H9 (cell line): ENCODE data around the gene KAZN. TPM values are rescaled to one million over a fixed set of nuclear protein-coding genes. Genes with fewer than 3 reads are reported as not detected.

Experiments
- DNase-seq: peaks from one replicate; pipeline ENCODE4 v3.0.0-alpha.2; 2017
- H2AFZ ChIP-seq: one replicate; pipeline ENCODE4 v1.6.1; 2013; ENCODE audit warnings: mild to moderate bottlenecking, low read length, control low read depth, moderate library complexity
- H2AK5ac ChIP-seq: 2 replicates; pipeline ENCODE4 v1.6.1; 2013; ENCODE audit warnings: low read length, control low read depth, mixed read lengths; ENCODE audit not compliant: insufficient read length
- H2BK120ac ChIP-seq: one replicate; pipeline ENCODE4 v1.6.1; 2013; ENCODE audit warnings: low read depth, mild to moderate bottlenecking, low read length, control low read depth, inconsistent platforms; ENCODE audit not compliant: poor library complexity, severe bottlenecking
- H2BK12ac ChIP-seq: 2 replicates; pipeline ENCODE4 v1.6.1; 2013; ENCODE audit warnings: low read length, control low read depth, mixed read lengths, low read depth; ENCODE audit not compliant: insufficient read length
- H2BK15ac ChIP-seq: 2 replicates; pipeline ENCODE4 v1.6.1; 2013; ENCODE audit warnings: low read depth, low read length, control low read depth
- H2BK20ac ChIP-seq: one replicate; pipeline ENCODE4 v1.6.1; 2013; ENCODE audit warnings: low read depth, mild to moderate bottlenecking, low read length, control low read depth, inconsistent platforms; ENCODE audit not compliant: poor library complexity, severe bottlenecking
- H2BK5ac ChIP-seq: 2 replicates; pipeline ENCODE4 v1.6.1; 2013; ENCODE audit warnings: low read length, control low read depth, mixed read lengths; ENCODE audit not compliant: insufficient read length
- H3K14ac ChIP-seq: 2 replicates; pipeline ENCODE4 v1.6.1; 2013; ENCODE audit warnings: low read length, control low read depth; ENCODE audit not compliant: insufficient read depth
- H3K18ac ChIP-seq: 2 replicates; pipeline ENCODE4 v1.6.1; 2013; ENCODE audit warnings: low read depth, mild to moderate bottlenecking, mixed read lengths, low read length, control low read depth; ENCODE audit not compliant: insufficient read length
- H3K23ac ChIP-seq: 2 replicates; pipeline ENCODE4 v1.6.1; 2013; ENCODE audit warnings: low read length, control low read depth, mixed read lengths, low read depth; ENCODE audit not compliant: insufficient read length
- H3K23me2 ChIP-seq: 2 replicates; pipeline ENCODE4 v1.6.1; 2013; ENCODE audit warnings: low read depth, mild to moderate bottlenecking, mixed read lengths, low read length, control low read depth; ENCODE audit not compliant: insufficient read length, poor library complexity, severe bottlenecking
- H3K27ac ChIP-seq: 2 replicates; pipeline ENCODE4 v1.5.1; 2013; ENCODE audit warnings: low read length, control low read depth, mixed read lengths, low read depth; ENCODE audit not compliant: insufficient read length
- H3K27me3 ChIP-seq: 2 replicates; pipeline ENCODE4 v1.6.1; 2013; ENCODE audit warnings: low read length, control low read depth, inconsistent platforms; ENCODE audit not compliant: insufficient read depth
- H3K4ac ChIP-seq: 2 replicates; pipeline ENCODE4 v1.6.1; 2013; ENCODE audit warnings: low read depth, mild to moderate bottlenecking, control low read depth, inconsistent platforms, low read length, moderate library complexity
- H3K4me1 ChIP-seq: 2 replicates; pipeline ENCODE4 v1.6.1; 2013; ENCODE audit warnings: low read length, control low read depth, inconsistent platforms; ENCODE audit not compliant: insufficient read depth
- H3K4me2 ChIP-seq: 2 replicates; pipeline ENCODE4 v1.6.1; 2013; ENCODE audit warnings: low read length, control low read depth, mixed read lengths; ENCODE audit not compliant: insufficient read length, insufficient read depth
- H3K56ac ChIP-seq: 2 replicates; pipeline ENCODE4 v1.6.1; 2013; ENCODE audit warnings: low read depth, mild to moderate bottlenecking, mixed read lengths, low read length, control low read depth; ENCODE audit not compliant: insufficient read length
- H3K79me1 ChIP-seq: 2 replicates; pipeline ENCODE4 v1.6.1; 2013; ENCODE audit warnings: low read depth, mild to moderate bottlenecking, moderate library complexity, low read length, control low read depth, inconsistent platforms; ENCODE audit not compliant: insufficient read depth, poor library complexity, severe bottlenecking
- H3K79me2 ChIP-seq: 2 replicates; pipeline ENCODE4 v1.6.1; 2013; ENCODE audit warnings: low read length, control low read depth, inconsistent platforms; ENCODE audit not compliant: insufficient read depth
- H3K9ac ChIP-seq: 2 replicates; pipeline ENCODE4 v1.6.1; 2013; ENCODE audit warnings: low read length, control low read depth, mixed read lengths; ENCODE audit not compliant: insufficient read length; ENCODE audit errors: extremely low read depth
- H3K9me3 ChIP-seq: one replicate; pipeline ENCODE4 v1.6.1; 2013; ENCODE audit warnings: low read depth, low read length, inconsistent platforms; ENCODE audit not compliant: control insufficient read depth
- H3T11ph ChIP-seq: one replicate; pipeline ENCODE4 v1.6.1; 2013; ENCODE audit warnings: mild to moderate bottlenecking, low read length, control low read depth, inconsistent platforms
- H4K20me1 ChIP-seq: one replicate; pipeline ENCODE4 v1.6.1; 2013; ENCODE audit not compliant: control insufficient read depth, insufficient read length, insufficient read depth
- H4K5ac ChIP-seq: 2 replicates; pipeline ENCODE4 v1.6.1; 2013; ENCODE audit warnings: low read depth, mild to moderate bottlenecking, mixed read lengths, low read length, control low read depth; ENCODE audit not compliant: insufficient read length
- H4K8ac ChIP-seq: replicated peaks from 2 replicates; pipeline ENCODE4 v1.6.1; 2013; ENCODE audit warnings: low read length, control low read depth, mixed read lengths, low read depth; ENCODE audit not compliant: insufficient read length
- H4K91ac ChIP-seq: 2 replicates; pipeline ENCODE4 v1.6.1; 2013; ENCODE audit warnings: low read depth, mild to moderate bottlenecking, moderate library complexity, mixed read lengths, low read length, control low read depth; ENCODE audit not compliant: insufficient read length
- H3K27ac Mint-ChIP-seq, 3 experiments: 2 replicates in 2 of 3; 3 replicates in 1 of 3; pipeline ENCODE4 v1.8.0; 2020 to 2021; ENCODE audit warnings: mixed read lengths in 3 of 3, mild to moderate bottlenecking in 1 of 3, moderate library complexity in 1 of 3
- H3K27me3 Mint-ChIP-seq: 2 replicates; pipeline ENCODE4 v1.8.0; 2021; ENCODE audit warnings: low read depth, mild to moderate bottlenecking, moderate library complexity, mixed read lengths
- H3K36me3 Mint-ChIP-seq, 3 experiments: 2 replicates in 2 of 3; 3 replicates in 1 of 3; pipeline ENCODE4 v1.8.0; 2020 to 2021; ENCODE audit warnings: low read depth in 3 of 3, mixed read lengths in 3 of 3; ENCODE audit not compliant: insufficient read depth in 1 of 3
- H3K4me1 Mint-ChIP-seq, 2 experiments: 2 replicates each; pipeline ENCODE4 v1.8.0; 2020; ENCODE audit warnings: mixed read lengths in 2 of 2
- H3K4me3 Mint-ChIP-seq, 2 experiments: 2 replicates in 1 of 2; 3 replicates in 1 of 2; pipeline ENCODE4 v1.8.0; 2020 to 2021; ENCODE audit warnings: mild to moderate bottlenecking in 2 of 2, mixed read lengths in 2 of 2, moderate library complexity in 1 of 2
- H3K9me3 Mint-ChIP-seq, 2 experiments: 2 replicates in 1 of 2; 3 replicates in 1 of 2; pipeline ENCODE4 v1.8.0; 2020; ENCODE audit warnings: mild to moderate bottlenecking in 2 of 2, mixed read lengths in 2 of 2, moderate library complexity in 1 of 2
- total RNA-seq: library from RNA; stranded (reverse); gene quantifications from 2 replicates; pipeline ENCODE4 v1.2.1, GENCODE V29; 2021
- TF ChIP-seq, protein P1 (sequence below): fragments of 200-600 bp; sonication (generic); conservative IDR thresholded peaks from 3 replicates; pipeline ENCODE4 v1.8.0; 2021; ENCODE audit warnings: antibody characterized with exemption, mild to moderate bottlenecking

The KAZN gene
- total RNA-seq, 1 experiment from 2014 or later: 7.6 TPM

DNA sequence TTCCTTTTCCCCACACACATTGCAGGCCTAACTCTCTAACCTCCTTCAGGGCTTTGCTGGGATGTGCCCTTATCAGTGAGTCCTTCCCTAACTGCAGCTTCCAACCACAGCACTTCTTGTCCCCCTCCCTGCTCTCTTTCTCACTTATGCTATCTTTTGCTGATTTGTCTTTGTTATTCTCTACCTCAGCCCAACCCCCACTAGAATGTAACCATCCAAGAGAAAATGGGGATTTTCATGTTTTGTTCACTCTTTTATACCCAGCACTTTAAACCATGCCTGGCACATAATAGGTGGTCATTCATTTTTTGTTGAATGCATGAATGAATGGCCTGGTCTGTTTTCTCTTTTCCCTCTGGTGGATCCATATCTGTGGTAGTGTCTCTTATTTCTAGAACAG, 243.5 kb downstream of the KAZN start:
- H3K4me3 Mint-ChIP-seq: no peak overlapping the region
- Histone ChIP-seq H2BK20ac (no peak overlapping the region), H3K9me3 (peaks cover 14% of the 10 kb centered on the region), H2AFZ (no peak overlapping the region), H3K4me1 (no peaks in the 10 kb centered on the region), H3K23ac (no peak overlapping the region), H3K27me3 (no peaks in the 10 kb centered on the region), H4K91ac (no peak overlapping the region), H3T11ph (no peak overlapping the region), H3K79me1 (no peaks in the 10 kb centered on the region), H4K20me1 (no peaks in the 10 kb centered on the region), H2BK12ac (no peak overlapping the region), H3K14ac (no peak overlapping the region), H3K9ac (no peak overlapping the region), H3K56ac (no peak overlapping the region), H4K5ac (no peak overlapping the region), H3K79me2 (no peaks in the 10 kb centered on the region), H4K8ac (no peak overlapping the region), H2AK5ac (no peak overlapping the region), H2BK15ac (no peak overlapping the region), H3K23me2 (no peaks in the 10 kb centered on the region), H2BK120ac (no peak overlapping the region), H3K4me2 (no peak overlapping the region), H3K4ac (no peak overlapping the region), H3K27ac (no peak overlapping the region), H3K18ac (no peak overlapping the region), H2BK5ac (no peak overlapping the region)
- no peak for DNase-seq
- peaks cover 11% of the 10 kb centered on the region for H3K27me3 Mint-ChIP-seq
- TF ChIP-seq, protein P1, sequence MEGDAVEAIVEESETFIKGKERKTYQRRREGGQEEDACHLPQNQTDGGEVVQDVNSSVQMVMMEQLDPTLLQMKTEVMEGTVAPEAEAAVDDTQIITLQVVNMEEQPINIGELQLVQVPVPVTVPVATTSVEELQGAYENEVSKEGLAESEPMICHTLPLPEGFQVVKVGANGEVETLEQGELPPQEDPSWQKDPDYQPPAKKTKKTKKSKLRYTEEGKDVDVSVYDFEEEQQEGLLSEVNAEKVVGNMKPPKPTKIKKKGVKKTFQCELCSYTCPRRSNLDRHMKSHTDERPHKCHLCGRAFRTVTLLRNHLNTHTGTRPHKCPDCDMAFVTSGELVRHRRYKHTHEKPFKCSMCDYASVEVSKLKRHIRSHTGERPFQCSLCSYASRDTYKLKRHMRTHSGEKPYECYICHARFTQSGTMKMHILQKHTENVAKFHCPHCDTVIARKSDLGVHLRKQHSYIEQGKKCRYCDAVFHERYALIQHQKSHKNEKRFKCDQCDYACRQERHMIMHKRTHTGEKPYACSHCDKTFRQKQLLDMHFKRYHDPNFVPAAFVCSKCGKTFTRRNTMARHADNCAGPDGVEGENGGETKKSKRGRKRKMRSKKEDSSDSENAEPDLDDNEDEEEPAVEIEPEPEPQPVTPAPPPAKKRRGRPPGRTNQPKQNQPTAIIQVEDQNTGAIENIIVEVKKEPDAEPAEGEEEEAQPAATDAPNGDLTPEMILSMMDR: no peak
- H3K36me3 Mint-ChIP-seq: peaks cover 13 to 19% (median 15%) of the 10 kb centered on the region in 3 experiments
- no peak overlapping the region for H3K27ac Mint-ChIP-seq
- H3K9me3 Mint-ChIP-seq: peaks cover 21 to 24% of the 10 kb centered on the region in 2 experiments
- H3K4me1 Mint-ChIP-seq: peaks cover 0 to 2% of the 10 kb centered on the region in 2 experiments; a peak in 2 of 4 replicates
